ENCODE data around the gene APOL1.

The APOL1 gene

DNA sequence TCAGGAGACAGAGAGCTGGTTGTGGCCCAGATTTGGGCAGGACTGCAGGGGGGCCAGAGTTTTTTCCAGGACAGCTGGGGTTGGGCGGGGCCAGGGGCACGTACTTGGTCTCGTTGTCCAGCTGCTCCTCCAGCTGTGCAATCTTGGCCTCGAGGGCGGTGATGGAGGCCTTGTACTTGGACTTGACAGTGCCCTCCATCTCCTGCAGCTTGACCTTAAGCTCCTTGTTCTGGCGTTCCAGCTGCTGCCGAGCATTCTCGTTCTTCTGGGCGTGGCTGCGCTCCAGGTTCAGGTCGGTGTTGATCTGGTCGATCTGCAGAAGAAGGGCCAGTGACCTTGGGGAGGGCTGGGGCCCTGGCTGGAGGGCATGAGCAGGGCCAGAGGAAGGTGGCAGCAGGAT, 32.1 kb downstream of the APOL1 start:
- no peak overlapping the region for H3K4me3 ChIP-seq (ENCODE audit: low read depth, low read length)
- TF ChIP-seq, protein P1, sequence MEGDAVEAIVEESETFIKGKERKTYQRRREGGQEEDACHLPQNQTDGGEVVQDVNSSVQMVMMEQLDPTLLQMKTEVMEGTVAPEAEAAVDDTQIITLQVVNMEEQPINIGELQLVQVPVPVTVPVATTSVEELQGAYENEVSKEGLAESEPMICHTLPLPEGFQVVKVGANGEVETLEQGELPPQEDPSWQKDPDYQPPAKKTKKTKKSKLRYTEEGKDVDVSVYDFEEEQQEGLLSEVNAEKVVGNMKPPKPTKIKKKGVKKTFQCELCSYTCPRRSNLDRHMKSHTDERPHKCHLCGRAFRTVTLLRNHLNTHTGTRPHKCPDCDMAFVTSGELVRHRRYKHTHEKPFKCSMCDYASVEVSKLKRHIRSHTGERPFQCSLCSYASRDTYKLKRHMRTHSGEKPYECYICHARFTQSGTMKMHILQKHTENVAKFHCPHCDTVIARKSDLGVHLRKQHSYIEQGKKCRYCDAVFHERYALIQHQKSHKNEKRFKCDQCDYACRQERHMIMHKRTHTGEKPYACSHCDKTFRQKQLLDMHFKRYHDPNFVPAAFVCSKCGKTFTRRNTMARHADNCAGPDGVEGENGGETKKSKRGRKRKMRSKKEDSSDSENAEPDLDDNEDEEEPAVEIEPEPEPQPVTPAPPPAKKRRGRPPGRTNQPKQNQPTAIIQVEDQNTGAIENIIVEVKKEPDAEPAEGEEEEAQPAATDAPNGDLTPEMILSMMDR (IDR thresholded peaks at IDR 0.05; ENCODE audit: low read depth, low read length) = no peak
- TF ChIP-seq, protein P2, sequence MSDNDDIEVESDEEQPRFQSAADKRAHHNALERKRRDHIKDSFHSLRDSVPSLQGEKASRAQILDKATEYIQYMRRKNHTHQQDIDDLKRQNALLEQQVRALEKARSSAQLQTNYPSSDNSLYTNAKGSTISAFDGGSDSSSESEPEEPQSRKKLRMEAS (IDR thresholded peaks at IDR 0.05; ENCODE audit: low read depth, low read length) = no peak
- TF ChIP-seq MYC (IDR thresholded peaks at IDR 0.05; ENCODE audit: low read depth, low read length) (no peak), POLR2A (IDR thresholded peaks at IDR 0.05; ENCODE audit: extremely low read depth, insufficient read length) (no peak)
- DNase-seq (ENCODE audit: low read depth) = no peak

DNA sequence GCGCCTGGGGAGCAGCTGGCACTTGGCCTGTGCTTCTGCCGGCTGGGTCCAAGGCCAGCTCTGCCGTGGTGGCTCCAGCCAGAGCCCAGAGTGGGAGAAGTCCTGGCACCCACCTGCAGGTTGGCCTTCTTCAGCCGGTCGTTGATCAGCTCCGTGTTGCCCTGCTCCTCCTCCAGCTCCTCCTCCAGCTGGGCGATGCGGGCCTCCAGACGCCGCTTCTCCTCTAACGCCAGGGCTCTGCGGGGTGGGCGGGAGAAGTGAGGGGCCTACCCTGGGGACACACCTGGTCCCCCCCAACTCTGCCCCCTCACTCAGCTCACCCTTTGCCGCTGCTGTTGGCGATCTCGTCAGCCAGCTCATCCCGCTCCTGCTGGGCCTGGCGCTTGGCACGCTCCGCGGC, 32.6 kb downstream of the APOL1 start:
- no peak overlapping the region for H3K4me3 ChIP-seq (ENCODE audit: low read depth, low read length)
- no peak for DNase-seq (ENCODE audit: low read depth)
- TF ChIP-seq, protein P1 (IDR thresholded peaks at IDR 0.05; ENCODE audit: low read depth, low read length) = no peak
- TF ChIP-seq, protein P2 (IDR thresholded peaks at IDR 0.05; ENCODE audit: low read depth, low read length) = no peak
- TF ChIP-seq MYC (IDR thresholded peaks at IDR 0.05; ENCODE audit: low read depth, low read length) (no peak), POLR2A (IDR thresholded peaks at IDR 0.05; ENCODE audit: extremely low read depth, insufficient read length) (no peak)

DNA sequence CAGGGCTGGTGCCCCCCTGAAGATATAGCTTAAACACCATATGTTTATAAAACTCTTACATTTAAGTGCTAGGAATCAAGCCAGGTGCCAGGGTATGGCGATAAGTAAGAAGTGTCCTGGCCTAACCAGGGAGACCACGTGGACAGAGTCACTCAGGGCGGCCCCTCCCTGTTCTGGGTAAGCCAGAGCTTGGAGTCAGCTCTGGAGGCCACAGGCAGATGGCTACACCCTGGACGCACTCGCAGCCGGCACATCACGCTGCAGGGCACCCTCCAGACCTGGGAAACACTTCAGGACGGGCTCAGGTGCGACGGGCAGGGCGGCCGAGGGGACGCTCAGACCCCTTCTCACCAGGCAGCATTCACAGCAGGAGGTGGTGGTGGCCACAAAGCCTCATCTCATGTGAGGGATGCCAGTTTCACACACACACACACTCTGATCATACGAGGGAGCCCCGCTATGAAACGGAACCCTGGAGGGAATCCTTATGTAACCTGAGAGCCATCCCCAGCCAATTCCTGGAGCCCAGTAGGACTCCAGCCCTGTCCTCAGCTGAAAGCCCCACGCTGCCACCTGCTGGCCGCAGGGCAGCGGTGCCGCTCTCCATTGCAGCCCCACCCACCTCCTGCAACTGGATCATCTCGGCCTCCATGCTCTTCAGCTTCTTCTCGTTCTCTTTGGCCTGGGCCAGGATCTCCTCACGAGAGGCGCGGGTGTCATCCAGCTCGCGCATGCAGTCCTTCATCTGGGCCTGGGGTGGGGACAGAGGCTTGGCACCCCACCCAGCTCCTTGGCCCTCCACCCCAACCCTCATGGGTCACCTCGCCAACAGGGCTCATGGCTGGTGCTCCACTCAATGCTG, 33.4 kb downstream of the APOL1 start:
- TF ChIP-seq POLR2A (IDR thresholded peaks at IDR 0.05; ENCODE audit: extremely low read depth, insufficient read length) = no peak
- TF ChIP-seq, protein P1 (IDR thresholded peaks at IDR 0.05; ENCODE audit: low read depth, low read length) = peak; percentile 92
- no peak overlapping the region for H3K4me3 ChIP-seq (ENCODE audit: low read depth, low read length)
- peak; percentile 74 for DNase-seq (ENCODE audit: low read depth)

DNA sequence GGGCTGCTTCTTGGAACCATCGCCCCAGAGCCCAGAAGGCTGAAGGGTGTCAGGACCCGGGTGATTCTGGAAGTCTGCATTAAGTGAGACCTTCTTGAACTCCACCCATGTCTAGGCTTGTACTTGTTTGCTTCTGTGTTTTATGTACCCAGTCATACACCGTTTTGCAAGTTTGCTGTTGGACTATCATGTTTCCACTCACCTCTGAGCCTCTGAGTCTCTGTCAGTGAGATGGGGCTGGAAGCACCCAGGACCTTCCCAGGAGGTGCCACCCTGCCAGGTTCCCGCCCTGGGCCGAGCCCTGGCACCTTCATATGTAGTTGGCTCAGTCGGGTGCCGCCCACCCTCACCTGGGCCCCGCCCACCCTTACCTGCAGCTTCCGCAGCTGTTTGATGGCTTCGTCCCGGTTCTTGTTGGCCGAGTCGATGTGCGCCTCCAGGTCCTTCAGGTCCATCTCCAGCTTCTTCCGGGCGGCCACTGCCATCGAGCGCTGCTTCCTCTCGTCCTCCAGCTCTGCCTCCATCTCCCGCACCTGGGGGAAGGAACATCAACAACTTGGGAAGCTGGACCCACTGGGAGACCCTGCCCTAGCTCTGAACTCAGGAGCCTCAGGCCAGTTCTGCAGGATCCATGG, 35.1 kb downstream of the APOL1 start:
- DNase-seq (ENCODE audit: low read depth) = no peak
- H3K4me3 ChIP-seq (ENCODE audit: low read depth, low read length) = no peak overlapping the region
- TF ChIP-seq, protein P1 (IDR thresholded peaks at IDR 0.05; ENCODE audit: low read depth, low read length) = no peak
- TF ChIP-seq, protein P2 (IDR thresholded peaks at IDR 0.05; ENCODE audit: low read depth, low read length) = no peak
- TF ChIP-seq MYC (IDR thresholded peaks at IDR 0.05; ENCODE audit: low read depth, low read length) (no peak), POLR2A (IDR thresholded peaks at IDR 0.05; ENCODE audit: extremely low read depth, insufficient read length) (no peak)

DNA sequence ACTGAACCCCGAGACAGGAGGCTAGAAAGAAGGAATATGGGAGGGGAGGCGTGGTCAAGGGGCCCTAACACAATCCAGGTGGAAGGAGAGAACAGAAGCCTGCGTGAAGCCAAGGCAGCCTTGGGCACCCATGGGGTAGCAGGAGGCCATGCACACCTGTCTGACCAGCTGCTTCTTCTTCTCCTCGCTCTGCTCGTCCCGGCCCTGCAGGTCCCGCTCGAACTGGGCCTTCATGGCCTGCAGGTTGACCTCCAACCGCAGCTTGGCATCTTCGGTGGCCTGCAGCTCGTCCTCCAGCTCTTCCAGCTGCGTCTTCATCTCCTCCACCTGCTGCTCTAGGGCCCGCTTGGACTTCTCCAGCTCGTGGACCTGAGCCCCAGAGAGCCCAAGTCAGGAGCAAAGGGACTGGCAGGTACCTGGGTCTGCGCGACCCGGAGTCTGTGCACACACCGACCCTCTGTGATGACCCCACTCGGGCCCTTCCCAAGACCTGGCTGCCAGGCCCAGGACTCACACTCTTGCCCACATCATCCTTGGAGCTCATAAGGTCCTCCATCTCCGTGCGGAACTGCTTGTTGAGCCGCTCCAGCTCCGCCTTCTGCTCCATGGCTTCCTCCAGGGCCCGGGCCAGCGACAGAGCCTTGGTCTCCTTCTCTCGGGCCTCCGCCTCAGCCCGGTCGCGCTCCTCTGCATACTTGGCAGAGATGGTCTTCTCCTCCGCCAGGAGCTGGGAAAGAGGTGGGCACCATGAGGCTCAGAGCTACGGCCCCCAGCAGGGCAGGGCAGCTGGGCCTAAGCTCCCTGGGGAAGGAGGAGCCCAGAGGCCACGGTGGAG, 35.9 kb downstream of the APOL1 start:
- TF ChIP-seq, protein P2 (IDR thresholded peaks at IDR 0.05; ENCODE audit: low read depth, low read length) = no peak
- TF ChIP-seq MYC (IDR thresholded peaks at IDR 0.05; ENCODE audit: low read depth, low read length) = no peak
- TF ChIP-seq POLR2A (IDR thresholded peaks at IDR 0.05; ENCODE audit: extremely low read depth, insufficient read length) = no peak
- TF ChIP-seq, protein P1 (IDR thresholded peaks at IDR 0.05; ENCODE audit: low read depth, low read length) = no peak
- peak; percentile 1 for DNase-seq (ENCODE audit: low read depth)
- no peak overlapping the region for H3K4me3 ChIP-seq (ENCODE audit: low read depth, low read length)

Measured in NB4 (cell line).